Measurements from ENCODE around the gene NBPF11.
"Not testable (repeated sequence)": the region's sequence is repeated elsewhere in the genome, so short reads cannot be mapped to it uniquely, and the experiment has no call there.

NBPF11 gene

DNA sequence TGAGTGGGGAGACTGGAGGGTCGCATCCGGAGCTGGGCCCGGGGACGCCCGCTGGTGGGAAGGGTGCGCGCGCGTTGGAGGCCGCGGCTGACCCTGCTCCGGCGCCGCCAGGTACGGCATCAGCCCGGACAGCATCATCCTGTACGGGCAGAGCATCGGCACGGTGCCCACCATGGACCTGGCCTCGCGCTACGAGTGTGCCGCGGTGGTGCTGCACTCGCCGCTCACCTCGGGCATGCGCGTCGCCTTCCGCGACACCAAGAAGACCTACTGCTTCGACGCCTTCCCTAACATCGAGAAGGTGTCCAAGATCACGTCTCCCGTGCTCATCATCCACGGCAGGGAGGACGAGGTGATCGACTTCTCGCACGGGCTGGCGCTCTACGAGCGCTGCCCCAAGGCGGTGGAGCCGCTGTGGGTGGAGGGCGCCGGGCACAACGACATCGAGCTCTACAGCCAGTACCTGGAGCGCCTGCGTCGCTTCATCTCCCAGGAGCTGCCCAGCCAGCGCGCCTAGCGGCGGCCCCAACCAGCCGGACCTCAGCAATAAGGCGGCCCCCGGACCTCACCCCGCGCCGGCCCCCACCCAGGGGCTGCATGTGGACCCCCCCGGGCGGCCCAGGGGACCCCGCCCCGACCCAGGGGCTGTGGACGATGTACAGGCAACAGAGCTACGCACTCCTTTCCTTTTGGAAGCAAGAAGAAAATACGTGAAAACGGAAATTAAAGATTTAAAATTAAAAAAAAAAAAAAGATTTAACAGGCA is 2.8 kb downstream of the NBPF11 start:
- DNase-seq, result not testable (repeated sequence)

DNA sequence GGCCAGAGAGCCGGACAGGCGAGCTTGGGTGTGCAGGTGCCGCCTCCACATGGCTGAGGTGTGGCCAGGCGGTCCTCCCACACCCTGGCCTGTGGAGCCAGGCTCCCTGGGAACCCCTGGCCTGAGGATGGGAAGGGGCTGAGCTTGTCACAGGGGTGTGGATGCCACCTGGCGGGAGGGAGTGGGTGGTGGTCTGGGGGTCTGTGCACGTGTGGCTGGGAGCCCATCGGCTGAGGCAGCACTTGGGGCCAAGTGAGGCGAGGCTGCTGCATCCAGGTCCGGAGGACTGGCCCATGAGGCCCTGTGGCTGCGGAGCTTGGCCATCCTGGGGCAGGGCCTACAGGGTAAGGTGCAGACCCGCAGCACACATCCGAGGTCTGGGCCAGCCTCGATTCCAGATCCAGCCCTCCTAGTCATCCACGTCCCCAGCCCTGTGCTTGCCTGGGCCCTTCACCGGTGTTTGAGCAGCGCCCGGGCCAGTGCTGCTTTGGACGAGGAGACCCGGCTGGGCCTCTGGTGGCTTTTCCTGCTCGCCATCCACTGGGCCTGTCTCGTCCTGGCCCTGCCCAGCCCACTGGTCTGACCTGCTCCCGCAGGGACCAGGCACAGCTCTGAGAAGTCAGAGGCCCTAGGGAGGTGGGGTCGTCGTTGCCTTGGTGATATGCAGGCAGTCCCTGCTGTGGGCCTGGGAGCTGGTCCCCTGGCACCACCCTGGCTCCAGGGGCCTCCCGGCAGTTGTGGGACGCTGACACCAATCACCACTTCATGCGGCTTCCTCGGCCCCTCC is 4.8 kb downstream of the NBPF11 start:
- DNase-seq, result not testable (repeated sequence)

DNA sequence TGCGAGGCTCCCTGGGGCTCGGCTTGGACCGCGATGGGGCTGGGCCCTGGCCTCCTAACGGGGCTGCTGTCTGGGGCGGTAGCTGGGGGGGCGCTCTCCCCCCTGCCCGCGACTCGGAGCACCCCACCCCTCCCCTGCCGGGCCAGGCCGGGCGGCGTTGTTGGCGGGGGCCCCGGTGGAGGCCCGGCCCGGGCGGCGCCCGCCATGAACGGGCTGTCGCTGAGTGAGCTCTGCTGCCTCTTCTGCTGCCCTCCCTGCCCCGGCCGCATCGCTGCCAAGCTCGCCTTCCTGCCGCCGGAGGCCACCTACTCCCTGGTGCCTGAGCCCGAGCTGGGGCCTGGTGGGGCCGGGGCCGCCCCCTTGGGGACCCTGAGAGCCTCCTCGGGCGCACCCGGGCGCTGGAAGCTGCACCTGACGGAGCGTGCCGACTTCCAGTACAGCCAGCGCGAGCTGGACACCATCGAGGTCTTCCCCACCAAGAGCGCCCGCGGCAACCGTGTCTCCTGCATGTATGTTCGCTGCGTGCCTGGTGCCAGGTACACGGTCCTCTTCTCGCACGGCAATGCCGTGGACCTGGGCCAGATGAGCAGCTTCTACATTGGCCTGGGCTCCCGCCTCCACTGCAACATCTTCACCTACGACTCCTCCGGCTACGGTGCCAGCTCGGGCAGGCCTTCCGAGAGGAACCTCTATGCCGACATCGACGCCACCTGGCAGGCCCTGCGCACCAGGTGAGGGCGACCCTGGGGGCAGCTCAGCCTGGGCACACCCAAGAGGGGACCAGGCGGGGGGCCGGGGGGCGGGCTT is 5.7 kb downstream of the NBPF11 start:
- DNase-seq, result not testable (repeated sequence)

DNA sequence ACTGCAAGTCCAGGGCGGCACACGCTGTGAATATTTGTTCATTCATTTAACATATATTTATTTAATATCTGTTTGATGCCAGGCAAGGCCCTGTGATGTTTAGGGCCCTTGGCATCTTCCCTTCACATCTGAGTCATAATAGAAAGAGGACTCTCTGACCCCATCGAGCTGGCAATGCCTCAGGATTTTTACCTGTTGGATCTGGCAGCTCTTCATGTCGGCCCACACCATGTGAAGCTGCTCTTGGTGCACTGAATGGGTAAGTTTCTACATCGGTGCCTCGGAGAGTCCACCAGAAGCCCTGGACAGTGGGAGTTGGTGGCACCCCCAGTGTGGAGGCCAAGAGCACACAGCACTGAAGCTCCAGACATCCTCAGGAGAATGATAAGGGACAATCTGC is 8.9 kb downstream of the NBPF11 start:
- not testable (repeated sequence) for DNase-seq

DNA sequence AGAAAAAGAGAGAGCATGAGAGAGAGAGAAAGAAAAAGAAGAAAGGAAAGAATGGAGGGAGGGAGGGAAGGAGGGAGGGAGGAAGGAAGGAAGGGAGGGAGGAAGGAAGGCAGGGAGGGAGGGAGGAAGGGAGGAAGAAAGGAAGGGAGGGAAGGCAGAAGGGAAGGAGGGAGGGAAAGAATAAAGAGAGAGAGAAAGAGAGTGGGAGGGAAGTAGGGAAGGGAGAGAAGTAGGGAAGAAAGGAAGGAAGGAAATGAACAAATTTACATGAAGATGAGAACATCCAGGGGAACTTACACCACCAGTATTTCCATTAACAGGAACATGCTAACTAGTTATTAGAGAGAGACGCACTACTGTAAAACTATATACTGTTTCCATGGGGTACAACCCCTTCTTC is 10.1 kb downstream of the NBPF11 start:
- DNase-seq, result not testable (repeated sequence)

DNA sequence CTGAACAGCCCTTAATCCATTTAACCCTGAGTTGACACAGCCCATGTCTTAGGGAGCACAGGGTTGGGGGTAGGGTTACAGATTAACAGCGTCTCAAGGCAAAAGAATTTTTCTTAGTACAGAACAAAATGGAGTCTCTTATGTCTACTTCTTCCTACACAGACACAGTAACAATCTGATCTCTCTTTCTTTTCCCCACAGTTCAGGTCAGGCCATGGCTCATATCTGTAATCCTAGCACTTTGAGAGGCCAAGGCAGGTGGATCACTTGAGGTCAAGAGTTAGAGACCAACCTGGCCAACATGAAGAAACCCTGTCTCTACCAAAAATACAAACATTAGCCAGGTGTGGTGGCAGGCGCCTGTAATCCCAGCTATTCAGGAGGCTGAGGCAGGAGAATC is 13.5 kb downstream of the NBPF11 start:
- DNase-seq, result not testable (repeated sequence)

DNA sequence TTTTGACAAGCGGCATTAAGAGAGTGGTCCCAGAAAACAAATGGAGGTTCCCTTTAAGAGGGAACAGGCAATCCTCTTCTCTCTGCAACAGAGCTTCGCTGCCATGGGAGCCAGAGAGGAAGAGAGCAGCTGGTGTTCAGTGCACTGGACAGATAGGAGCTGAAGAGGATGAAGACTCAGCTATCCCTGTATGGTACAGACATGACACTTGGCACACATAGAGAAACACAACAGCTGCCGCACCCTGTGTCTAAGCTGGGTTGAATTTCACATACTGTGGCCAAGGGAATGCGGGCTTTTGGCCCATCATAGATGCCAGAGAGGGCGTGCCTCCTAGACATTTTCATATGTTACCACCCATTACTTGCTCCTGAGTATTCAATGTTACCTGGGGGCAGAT is 29.7 kb downstream of the NBPF11 start:
- DNase-seq, result not testable (repeated sequence)

DNA sequence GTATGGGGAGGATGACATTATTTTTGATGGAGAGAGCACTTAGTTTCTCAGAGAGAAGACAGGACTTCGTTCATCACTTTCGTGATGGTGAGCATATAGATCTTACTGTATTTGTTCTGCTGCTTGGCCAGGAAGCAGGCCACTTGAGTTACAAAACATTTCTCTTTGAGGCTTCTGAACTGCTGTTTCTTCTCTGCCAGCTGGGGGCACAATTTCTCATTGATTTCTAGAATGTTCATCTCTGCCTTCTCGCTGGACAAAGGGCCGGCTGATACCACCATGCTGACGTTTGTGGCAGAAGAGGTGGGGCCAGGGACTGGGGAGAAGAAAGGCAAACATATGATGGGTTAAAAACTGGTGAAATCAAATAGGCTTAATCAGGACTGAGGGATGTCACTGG is 31.7 kb downstream of the NBPF11 start:
- DNase-seq, result not testable (repeated sequence)

DNA sequence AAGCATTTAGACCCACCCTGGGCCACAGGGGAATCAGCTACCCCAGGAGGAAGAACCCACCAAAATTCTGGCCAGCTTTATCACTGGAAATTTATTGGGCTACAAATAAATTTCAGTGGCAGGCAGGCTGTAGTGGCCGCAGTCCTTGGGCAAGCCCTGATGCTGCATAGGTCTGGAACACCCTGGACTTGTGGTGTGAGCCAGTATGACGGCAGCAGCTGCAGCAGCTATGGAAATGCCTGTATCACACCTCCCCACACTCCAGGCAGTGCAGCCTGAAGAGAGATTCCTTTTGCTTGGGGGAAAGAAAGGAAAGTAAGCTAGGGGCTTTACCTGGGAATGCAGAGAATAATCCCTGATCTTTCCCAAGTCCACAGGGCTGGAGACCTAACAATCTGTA is 56.3 kb downstream of the NBPF11 start:
- not testable (repeated sequence) for DNase-seq

DNA sequence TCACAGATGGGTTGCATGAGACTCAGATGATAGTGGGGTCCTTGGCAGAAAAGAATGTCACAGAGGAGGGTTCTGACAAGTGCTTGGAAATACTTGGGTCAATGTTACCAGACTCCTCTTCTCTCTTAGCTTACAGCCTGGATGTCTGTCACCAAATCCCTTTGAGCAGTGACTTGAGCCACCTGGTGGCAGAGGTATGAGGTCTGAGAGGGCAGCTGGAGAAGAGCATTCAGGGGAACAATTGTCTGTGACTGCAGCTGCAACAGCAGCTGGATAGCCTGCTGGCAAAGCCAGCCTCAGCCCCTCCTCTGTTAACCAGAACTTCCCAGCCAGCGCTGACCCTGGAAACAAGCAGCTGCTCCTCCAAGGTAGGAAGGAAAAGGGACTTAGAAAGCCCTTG is 65.9 kb downstream of the NBPF11 start:
- not testable (repeated sequence) for DNase-seq

DNA sequence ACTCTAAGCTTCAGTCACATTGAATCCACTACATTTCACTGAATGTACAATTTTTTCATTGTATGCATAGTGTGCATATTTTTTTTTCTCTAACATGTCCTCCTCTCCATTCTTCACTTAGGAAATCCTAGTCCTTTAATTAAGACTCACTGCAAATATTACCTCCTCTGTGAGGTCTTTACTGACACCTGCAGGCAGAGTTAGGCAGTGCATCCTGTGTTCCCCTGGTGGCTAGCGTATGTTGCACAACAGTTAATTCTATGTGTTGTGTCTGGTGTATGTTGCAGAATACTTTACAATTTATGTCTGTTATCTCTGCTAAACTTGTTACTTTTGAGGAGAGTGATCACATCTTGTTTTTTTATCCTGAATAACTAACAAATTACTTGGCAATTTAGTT is 70.9 kb downstream of the NBPF11 start:
- not testable (repeated sequence) for DNase-seq

DNA sequence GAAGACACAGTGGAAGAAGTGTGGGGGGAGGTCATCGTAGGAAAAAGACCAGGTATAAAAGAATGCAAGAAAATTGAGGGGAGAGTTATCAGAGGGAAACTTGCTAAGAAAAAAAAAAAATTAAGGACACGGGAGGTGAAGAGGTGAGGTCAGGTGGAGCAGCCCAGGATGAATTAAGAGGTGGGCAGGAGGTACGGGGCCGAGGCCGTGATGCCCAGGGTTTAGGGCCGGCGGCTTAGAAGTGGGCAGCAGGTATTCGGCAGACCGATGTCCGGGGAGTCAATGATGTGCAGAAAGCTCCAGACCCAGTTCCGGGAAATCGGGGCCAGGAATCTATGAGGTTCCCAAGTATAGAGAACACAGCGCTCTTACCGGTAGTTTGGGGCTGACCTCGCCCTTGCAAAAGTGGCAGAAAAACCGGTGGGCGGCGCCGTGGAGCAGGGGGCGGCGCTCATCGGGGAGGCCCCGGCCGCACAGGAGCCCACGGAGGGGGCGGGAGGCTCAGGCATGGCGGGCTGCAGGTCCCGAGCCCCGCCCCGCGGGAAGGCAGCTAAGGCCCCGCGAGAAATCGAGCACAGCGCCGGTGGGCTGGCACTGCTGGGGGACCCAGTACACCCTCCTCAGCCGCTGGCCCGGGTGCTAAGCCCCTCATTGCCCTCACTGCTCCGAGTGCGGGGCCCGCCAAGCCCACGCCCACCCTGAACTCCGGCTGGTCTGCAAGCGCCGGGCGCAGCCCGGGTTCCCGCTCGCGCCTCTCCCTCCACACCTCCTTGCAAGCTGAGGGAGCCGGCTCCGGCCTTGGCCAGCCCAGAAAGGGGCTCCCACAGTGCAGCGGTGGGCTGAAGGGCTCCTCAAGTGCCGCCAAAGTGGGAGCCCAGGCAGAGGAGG is 73.2 kb downstream of the NBPF11 start:
- not testable (repeated sequence) for DNase-seq

DNA sequence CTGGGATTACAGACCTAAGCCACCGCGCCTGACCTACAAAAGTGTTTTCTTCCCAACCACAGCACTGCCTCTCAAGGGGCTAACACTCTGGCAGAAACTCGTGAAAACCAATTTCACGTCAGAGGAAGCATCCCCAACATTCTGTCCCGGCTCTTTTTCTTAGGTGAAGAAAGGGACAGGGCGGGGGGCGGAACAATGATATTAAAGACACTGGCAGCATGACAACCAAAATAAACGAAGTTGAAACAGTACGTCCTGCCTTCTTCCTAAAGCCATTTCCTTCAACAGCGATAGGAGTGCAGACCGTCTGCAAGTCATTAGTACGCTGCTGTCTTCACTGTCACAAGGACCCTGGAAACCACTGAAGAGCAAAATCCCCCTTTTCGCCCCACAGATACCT is 74.0 kb downstream of the NBPF11 start:
- DNase-seq, result not testable (repeated sequence)

DNA sequence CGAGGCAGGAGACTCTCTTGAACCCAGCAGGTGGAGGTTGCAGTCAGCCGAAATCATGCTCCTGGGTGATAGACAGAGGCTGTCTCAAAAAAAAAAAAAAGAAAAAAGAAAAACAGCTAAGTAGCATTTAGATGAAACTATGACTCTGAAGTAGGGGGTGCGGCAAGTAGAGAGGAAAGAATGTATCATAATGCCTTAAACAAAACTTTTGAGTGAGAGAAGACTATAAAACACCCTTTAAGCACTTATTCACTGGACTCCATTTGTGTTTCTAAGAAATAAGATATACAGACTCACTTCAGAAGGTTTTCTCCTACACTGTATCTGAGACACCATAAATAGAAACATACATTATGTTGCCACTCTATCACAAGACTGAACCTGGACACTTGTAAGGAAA is 74.6 kb downstream of the NBPF11 start:
- DNase-seq, result not testable (repeated sequence)

DNA sequence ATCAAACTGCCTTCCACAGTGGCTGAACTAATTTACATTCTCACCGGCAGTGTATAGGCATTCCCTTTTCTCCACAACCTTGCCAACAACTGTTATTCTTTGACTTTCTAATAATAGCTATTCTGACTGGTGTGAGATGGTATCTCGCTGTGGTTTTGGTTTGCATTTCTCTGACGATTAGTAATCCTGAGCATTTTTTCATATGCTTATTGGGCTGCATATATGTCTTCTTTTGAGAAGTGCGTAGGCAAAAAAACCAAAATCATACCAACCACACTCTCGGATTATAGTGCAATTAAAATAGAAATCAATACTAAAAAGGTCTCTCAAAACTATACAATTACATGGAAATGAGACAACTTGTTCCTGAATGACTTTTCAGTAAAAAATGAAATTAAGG is 78.7 kb downstream of the NBPF11 start:
- DNase-seq, result not testable (repeated sequence)

DNA sequence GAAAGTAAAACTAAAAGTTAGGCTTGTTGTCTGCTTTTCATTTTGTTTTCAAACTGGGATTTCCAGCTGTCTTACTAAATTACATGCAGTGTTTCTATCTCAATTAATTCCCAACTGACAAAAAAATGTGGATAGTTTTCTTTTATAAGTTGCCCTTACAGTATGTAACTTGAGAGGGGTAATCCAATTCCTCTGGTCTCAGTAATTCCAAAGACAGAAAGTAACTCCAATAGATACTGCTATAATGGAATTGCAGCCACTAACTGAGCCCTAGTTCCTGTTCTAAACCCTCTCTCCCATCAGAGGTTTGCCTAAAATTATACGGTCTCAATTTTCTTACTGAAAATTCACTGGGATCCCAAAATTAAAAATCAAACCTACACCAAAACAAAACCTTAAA is 83.5 kb downstream of the NBPF11 start:
- DNase-seq, result not testable (repeated sequence)

DNA sequence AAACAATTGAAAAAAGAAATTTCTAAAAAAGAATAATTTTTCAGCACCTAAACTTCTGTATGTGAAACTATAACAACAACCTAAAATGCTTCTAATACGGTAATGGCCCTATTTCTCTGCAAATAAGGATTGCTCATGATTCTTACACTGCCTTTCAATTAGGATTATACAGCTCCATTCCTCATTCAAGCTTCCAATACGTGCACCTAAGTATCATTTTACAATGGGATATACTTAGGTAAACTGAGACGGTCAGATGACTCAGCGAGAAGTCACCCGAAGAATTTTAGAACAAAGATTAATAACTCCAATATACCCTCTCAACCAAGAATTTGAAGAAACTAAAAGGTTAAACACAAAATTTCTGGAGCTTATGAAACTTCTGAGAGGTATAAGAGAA is 83.9 kb downstream of the NBPF11 start:
- DNase-seq, result not testable (repeated sequence)

DNA sequence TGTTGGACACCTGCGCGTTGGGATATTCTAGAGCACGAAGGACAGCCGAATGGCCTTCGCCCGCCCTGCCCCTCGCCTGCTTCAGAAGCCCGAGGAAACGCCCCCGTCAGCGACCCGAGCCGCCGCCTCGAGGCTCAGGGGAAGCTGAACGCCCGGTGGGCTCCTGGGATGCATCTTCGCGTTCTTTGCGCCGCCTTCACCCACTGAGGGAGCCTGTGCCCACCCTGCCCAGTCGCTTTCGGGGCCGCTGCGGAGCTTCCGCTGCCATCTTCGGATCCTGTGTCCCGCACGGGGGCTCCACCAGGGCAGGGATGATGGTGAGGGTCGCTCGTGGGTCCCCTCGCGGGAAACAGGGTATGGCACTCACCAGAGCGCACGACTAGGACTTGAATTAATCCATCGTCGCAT is 91.8 kb downstream of the NBPF11 start:
- DNase-seq, result not testable (repeated sequence)

DNA sequence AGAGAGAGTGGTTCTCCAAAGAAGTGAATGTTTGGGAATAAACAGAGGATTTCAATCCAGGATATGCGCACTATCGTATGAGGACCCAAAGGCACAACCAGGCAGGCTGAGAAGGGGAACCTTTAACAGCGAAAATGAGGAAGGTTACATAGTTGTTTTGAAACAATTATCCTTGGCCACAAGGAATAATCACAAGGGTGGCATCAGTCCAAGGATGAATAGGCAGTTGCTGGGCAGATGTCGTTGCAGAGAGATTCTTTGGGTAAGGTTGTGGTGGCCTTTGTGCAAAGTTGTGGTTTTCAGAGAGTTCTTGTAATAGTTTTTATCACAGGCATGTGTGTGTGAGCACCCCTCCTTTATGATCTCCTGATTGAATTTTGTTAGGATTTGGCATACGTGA is 94.7 kb downstream of the NBPF11 start:
- peak; percentile 1 for DNase-seq
